Measurements from ENCODE around the gene GZMM. TPM values are rescaled to one million over a fixed set of nuclear protein-coding genes. Genes with fewer than 3 reads are reported as not detected.

GZMM gene
- total RNA-seq, 2 donors from 2014 or later = 0.54 TPM; not detected in 1

DNA sequence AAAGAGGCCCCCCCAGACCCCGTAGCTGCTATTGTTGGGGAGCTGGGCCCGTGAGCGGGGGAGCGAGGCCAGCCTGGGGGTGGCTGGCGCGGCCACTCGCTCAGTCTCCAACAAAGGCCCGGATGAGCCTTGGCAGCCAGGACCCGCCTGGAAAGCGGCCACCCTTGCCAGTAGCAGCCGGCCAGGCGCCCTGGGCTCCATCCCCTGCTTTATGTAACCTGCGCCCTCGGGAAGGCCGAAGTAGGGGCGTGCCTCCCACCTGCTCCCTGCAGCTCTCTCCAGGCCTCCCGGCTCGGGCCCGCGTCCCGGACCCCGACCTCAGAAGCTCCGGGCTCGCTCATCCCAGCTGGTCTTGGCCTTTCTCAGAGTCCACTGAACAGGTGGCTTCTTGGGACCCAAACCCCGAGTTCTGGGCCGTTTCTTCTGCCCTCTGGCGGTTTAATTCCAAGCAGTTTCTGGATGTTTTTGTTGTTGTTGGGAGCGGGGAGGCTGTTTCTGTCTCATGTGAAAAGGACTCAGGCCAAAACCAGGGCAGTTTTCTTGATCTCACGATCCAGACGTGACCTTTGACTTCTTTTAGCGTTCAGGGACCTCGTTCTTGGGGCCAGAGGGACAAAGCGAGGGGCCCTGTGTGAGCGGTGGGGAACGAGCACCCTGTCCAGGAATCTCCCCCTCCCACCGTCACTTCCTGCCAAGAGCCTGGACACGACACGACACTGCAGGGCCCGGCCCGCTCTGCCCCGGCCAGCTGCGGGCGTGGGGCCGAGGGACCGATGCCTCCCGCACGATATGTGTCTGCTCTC is 11.1 kb upstream of the GZMM start:
- H3K9me3 ChIP-seq = no peaks in the 10 kb centered on the region
- peaks cover 13 to 34% of the 10 kb centered on the region in 2 donors for H3K4me1 ChIP-seq (ENCODE audit: control insufficient read depth in 1 of 2, low read depth in 2 of 2)
- ATAC-seq (ENCODE audit: insufficient number of reproducible peaks, low FRiP score, low read depth) (no peak), DNase-seq (ENCODE audit: low spot score) (no peak)
- H3K4me3 ChIP-seq = peak overlapping the region; percentile 98
- peaks cover 21% of the 10 kb centered on the region for H3K36me3 ChIP-seq
- H3K27me3 ChIP-seq (replicated peaks; ENCODE audit: insufficient read depth) = no peaks in the 10 kb centered on the region
- peak; percentile 51 for TF ChIP-seq CTCF (IDR thresholded peaks at IDR 0.05)
- peak overlapping the region; percentile 82 to 95 for H3K27ac ChIP-seq

DNA sequence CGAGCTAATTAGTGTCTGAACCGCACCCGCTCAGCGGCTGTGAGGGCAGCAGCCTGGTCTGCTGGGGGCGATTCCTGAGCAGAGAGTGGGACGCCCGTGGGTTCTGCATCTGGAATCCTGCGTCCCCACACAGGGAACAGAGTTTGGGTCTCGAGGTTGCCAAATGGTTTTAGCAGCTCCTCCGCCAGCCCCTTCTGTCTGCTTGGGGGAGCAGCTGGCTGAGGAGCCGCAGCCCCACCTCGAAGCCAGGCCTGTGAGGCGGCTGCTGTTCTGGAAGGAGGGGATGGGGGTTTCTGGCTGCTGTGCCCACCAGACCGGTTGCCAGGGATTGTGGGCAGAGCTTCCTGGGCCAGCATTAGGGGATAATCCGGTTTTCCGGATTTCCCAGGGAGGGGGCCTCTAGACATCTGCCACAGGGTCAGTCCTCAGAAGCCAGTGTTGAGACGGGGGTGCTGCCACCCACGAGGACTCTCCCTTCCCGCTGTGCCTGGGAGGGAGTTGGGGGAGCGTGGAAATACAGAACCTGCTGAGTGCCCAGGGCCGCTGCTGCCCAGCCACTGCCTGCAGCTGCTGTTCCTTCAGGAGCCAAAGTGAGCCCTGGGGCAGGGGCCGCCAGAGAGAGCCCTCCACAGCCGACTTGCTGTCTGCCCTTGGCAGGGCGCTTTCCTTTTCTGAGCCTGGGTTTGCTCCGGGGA is 10.3 kb upstream of the GZMM start:
- ATAC-seq (ENCODE audit: insufficient number of reproducible peaks, low FRiP score, low read depth) = no peak
- TF ChIP-seq CTCF (IDR thresholded peaks at IDR 0.05) = no peak
- Histone ChIP-seq H3K36me3 (peaks cover 29% of the 10 kb centered on the region), H3K27me3 (replicated peaks; ENCODE audit: insufficient read depth) (no peaks in the 10 kb centered on the region), H3K4me1 (ENCODE audit: control insufficient read depth in 1 of 2, low read depth in 2 of 2) (peaks cover 13 to 34% of the 10 kb centered on the region in 2 donors), H3K27ac (peak overlapping the region; percentile 82 to 95), H3K9me3 (no peaks in the 10 kb centered on the region), H3K4me3 (peak overlapping the region; percentile 98)
- no peak for DNase-seq (ENCODE audit: low spot score)

DNA sequence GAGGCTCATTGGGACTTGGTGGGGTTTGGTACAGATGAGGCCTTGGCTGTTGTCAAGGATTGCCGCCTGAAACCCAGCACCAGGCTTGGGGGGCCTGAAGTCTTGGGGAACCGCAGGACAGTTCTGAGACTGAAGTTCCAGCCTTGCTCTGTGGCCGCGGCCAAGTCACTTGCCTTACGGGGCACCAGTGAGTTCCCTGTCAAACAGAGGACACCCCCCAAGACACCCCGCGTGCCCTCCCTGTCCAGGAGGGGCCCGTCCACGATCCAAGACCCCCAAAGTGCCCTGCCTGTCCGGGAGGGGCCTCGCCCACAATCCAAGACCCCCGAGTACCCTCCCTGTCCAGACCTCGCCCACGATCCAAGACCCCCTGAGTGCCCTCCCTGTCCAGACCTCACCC is 9.8 kb upstream of the GZMM start:
- Histone ChIP-seq H3K4me1 (ENCODE audit: control insufficient read depth in 1 of 2, low read depth in 2 of 2) (peaks cover 13 to 34% of the 10 kb centered on the region in 2 donors), H3K4me3 (peak overlapping the region; percentile 98), H3K27ac (peak overlapping the region; percentile 82 to 95), H3K27me3 (replicated peaks; ENCODE audit: insufficient read depth) (no peaks in the 10 kb centered on the region), H3K9me3 (no peaks in the 10 kb centered on the region), H3K36me3 (peaks cover 32% of the 10 kb centered on the region)
- no peak for DNase-seq (ENCODE audit: low spot score)
- ATAC-seq (ENCODE audit: insufficient number of reproducible peaks, low FRiP score, low read depth) = no peak
- TF ChIP-seq CTCF (IDR thresholded peaks at IDR 0.05) = no peak

GRCh38 chr19:535017-535835 is 8.6 kb upstream of the GZMM start:
- ATAC-seq (ENCODE audit: insufficient number of reproducible peaks, low FRiP score, low read depth) (no peak), DNase-seq (ENCODE audit: low spot score) (no peak)
- no peaks in the 10 kb centered on the region for H3K27me3 ChIP-seq (replicated peaks; ENCODE audit: insufficient read depth)
- H3K4me1 ChIP-seq (ENCODE audit: control insufficient read depth in 1 of 2, low read depth in 2 of 2) = peaks cover 13 to 34% of the 10 kb centered on the region in 2 donors
- H3K9me3 ChIP-seq = no peaks in the 10 kb centered on the region
- no peak for TF ChIP-seq CTCF (IDR thresholded peaks at IDR 0.05)
- no peak overlapping the region for H3K4me3 ChIP-seq
- peaks cover 39% of the 10 kb centered on the region for H3K36me3 ChIP-seq
- H3K27ac ChIP-seq = no peak overlapping the region
